HG03039 (cell line): Measurements from ENCODE around the gene TSR3.

Source experiments
- ATAC-seq: cut with Tn5 transposase; IDR thresholded peaks from one replicate; pipeline ENCODE4 v1.9.1; 2021; ENCODE audit warnings: mild to moderate bottlenecking, moderate library complexity; ENCODE audit not compliant: unreplicated experiment

The TSR3 gene

GRCh38 chr16:1311212-1311737, 40.4 kb downstream of the TSR3 start:
- no peak for ATAC-seq

- no peak for ATAC-seq
These were observed 40.9 kb downstream of the TSR3 start for GRCh38 chr16:1310832-1311200.

- peak; percentile 9 for ATAC-seq
These were observed 41.5 kb downstream of the TSR3 start for GRCh38 chr16:1309888-1310831.

- ATAC-seq, result peak; percentile 44
These were observed 42.4 kb downstream of the TSR3 start, which contains the start of gene UBE2I for GRCh38 chr16:1308977-1309885. UBE2I (plus strand) TSS chr16:1309636; CDS start chr16:1314031, 4,395 bp downstream.

GRCh38 chr16:1308036-1308976, 43.4 kb downstream of the TSR3 start:
- no peak for ATAC-seq

- ATAC-seq, result no peak
These were observed 45.3 kb downstream of the TSR3 start for GRCh38 chr16:1306334-1306733.

GRCh38 chr16:1305823-1306222, 45.9 kb downstream of the TSR3 start:
- no peak for ATAC-seq

GRCh38 chr16:1301562-1301961, 50.1 kb downstream of the TSR3 start:
- no peak for ATAC-seq

GRCh38 chr16:1300664-1301476, 50.8 kb downstream of the TSR3 start:
- no peak for ATAC-seq

- no peak for ATAC-seq
These were observed 51.8 kb downstream of the TSR3 start for GRCh38 chr16:1299868-1300203.
